Activated naive CD8-positive, alpha-beta T cell treated with anti-CD3 and anti-CD28 coated beads for 36 hours (primary cell): Measurements from ENCODE around the gene ACO2. TPM values are rescaled to one million over a fixed set of nuclear protein-coding genes. Genes with fewer than 3 reads are reported as not detected.
"Not testable (repeated sequence)": the region's sequence is repeated elsewhere in the genome, so short reads cannot be mapped to it uniquely, and the experiment has no call there.

ENCODE experiments used
- DNase-seq: peaks from one replicate; pipeline ENCODE4 v3.0.0; 2021
- H3K27ac Mint-ChIP-seq: one replicate; pipeline ENCODE4 v1.8.0; 2022; ENCODE audit warnings: mild to moderate bottlenecking, moderate library complexity, mixed read lengths
- H3K27me3 Mint-ChIP-seq: one replicate; pipeline ENCODE4 v1.8.0; 2022; ENCODE audit warnings: mild to moderate bottlenecking, mixed read lengths
- H3K36me3 Mint-ChIP-seq: one replicate; pipeline ENCODE4 v1.8.0; 2021; ENCODE audit warnings: mild to moderate bottlenecking, mixed read lengths
- H3K4me1 Mint-ChIP-seq: one replicate; pipeline ENCODE4 v1.8.0; 2021; ENCODE audit warnings: mixed read lengths
- H3K4me3 Mint-ChIP-seq: one replicate; pipeline ENCODE4 v1.8.0; 2022; ENCODE audit warnings: mild to moderate bottlenecking, moderate library complexity, mixed read lengths
- H3K9me3 Mint-ChIP-seq: one replicate; pipeline ENCODE4 v1.8.0; 2022; ENCODE audit warnings: mixed read lengths
- total RNA-seq, 2 experiments: library from RNA; stranded (reverse); gene quantifications; one replicate each; pipeline ENCODE4 v1.2.3, GENCODE V29; 2021

ACO2 gene
- total RNA-seq, 2 experiments from 2014 or later, result 107 to 109 TPM

DNA sequence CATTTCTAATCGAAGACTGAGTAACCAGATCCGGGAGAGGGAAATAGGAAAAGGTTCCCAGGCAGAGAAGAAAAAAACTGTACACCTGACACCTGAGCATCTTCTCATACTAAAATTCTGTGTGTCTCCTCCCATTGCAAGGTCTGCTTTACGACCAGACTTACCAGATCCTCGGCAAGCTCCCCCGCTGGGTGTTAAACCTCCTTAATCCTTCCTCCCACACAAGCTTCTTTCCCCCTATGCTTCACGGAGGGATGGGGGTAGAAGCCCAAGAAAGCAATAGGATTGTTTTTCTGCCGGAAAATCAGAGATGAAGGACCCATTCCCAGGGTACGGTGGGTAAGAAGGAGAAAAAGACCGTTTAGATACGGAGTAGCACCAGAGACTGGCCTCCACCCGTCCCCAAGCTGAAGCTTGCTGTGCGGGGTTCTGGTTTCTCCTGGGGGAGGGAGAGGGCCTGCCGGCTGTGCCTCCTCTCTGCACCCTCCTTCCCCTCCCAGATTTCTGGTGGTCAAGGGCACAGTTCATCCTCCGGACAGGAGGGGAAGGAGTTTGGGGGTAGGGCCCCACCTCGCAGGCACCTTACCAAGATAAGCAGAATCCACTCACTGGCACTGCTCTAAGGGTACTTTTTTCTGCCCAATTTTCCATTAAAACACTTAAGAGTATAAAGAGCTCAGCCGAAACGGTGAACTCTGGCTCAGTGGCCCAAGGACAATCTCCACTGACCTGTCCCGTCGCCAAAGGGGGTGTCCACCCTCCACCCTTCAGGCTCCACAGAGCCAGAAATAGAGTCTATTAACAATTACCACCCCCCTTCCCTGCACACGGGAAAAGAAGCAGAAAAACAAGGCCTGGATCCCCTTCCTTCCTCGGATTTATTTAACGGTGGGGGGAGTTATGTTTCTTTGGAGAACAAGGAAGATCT lies 23.5 kb upstream of the ACO2 start:
- DNase-seq, result peak; percentile 33
- peaks cover 3% of the 10 kb centered on the region for H3K27me3 Mint-ChIP-seq
- peaks cover 18% of the 10 kb centered on the region for H3K4me1 Mint-ChIP-seq
- peak overlapping the region; percentile 97 for H3K4me3 Mint-ChIP-seq
- H3K9me3 Mint-ChIP-seq, result no peaks in the 10 kb centered on the region
- H3K27ac Mint-ChIP-seq, result peak overlapping the region; percentile 97
- H3K36me3 Mint-ChIP-seq, result peaks cover 15% of the 10 kb centered on the region

GRCh38 chr22:41446057-41446501 lies 22.8 kb upstream of the ACO2 start:
- no peak for DNase-seq
- Mint-ChIP-seq H3K27ac (peak overlapping the region; percentile 97), H3K4me3 (peak overlapping the region; percentile 97)

DNA sequence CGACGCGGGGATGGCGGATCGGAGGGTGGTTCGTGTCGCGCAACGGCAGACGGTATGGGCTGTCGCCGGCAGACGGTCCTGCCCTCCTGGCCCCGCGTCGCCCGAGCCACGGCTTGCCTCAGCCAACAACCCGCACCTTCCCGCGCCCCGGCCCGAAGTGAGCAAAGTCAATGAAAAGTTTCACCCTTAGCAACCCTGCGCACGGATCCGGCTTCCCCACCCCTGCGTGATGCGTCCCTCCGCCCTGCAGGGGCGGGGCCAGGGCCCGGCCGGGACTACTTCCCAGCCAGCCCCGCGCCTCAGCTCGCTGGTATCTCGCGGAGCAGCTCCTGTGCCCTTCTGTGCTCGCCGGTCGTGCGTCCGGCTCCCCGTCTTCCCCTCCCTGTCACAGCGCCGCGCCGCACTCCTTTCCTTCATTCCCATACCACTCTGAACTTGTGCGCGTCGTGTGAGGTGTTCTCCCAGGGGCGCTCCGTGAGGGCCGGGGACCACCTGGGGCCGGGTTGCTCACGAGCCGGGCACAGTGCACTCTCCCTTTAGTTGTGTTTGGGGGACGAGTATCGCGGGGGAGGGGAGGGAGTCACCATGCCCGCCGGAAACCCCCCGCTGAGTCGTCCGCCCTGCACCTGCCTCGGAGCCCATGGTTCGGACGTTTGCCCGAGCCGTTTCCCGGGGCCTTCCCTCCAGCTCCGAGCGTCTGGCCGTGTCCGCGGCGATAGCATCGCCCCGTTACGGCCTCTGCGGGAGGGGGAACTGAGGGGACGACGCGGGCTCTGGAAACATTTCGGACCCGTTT lies 22.1 kb upstream of the ACO2 start, which contains the start of gene TOB2:
Gene TOB2, minus strand, starts transcription at position 163 of the 796 bp plus-strand sequence. CDS start 9,456 bp downstream, outside the sequence.
- peak within 1 kb of the TSS; percentile 97 for H3K4me3 Mint-ChIP-seq
- peak within 1 kb of the TSS; percentile 97 for H3K27ac Mint-ChIP-seq

More at GRCh38 chr22:41446057-41446501, 22.8 kb upstream of the ACO2 start:
- H3K36me3 Mint-ChIP-seq, result peaks cover 15% of the 10 kb centered on the region
- peaks cover 3% of the 10 kb centered on the region for H3K27me3 Mint-ChIP-seq
- no peaks in the 10 kb centered on the region for H3K9me3 Mint-ChIP-seq
- H3K4me1 Mint-ChIP-seq, result peaks cover 18% of the 10 kb centered on the region

GRCh38 chr22:41447435-41448188 lies 21.3 kb upstream of the ACO2 start:
- Mint-ChIP-seq H3K27ac (peak overlapping the region; percentile 97), H3K4me1 (peaks cover 14% of the 10 kb centered on the region), H3K27me3 (peaks cover 3% of the 10 kb centered on the region), H3K36me3 (peaks cover 15% of the 10 kb centered on the region), H3K4me3 (peak overlapping the region; percentile 97), H3K9me3 (no peaks in the 10 kb centered on the region)
- peak; percentile 69 for DNase-seq

More for the DNA sequence above, 22.1 kb upstream of the ACO2 start, which contains the start of gene TOB2:
- peak; percentile 97 for DNase-seq
- Mint-ChIP-seq H3K9me3 (no peaks in the 10 kb centered on the region), H3K36me3 (peaks cover 15% of the 10 kb centered on the region), H3K27me3 (peaks cover 3% of the 10 kb centered on the region), H3K4me1 (peaks cover 17% of the 10 kb centered on the region)

- peaks cover 14% of the 10 kb centered on the region for H3K4me1 Mint-ChIP-seq
- H3K9me3 Mint-ChIP-seq, result no peaks in the 10 kb centered on the region
- peak overlapping the region; percentile 97 for H3K4me3 Mint-ChIP-seq
- H3K27ac Mint-ChIP-seq, result peak overlapping the region; percentile 97
- peaks cover 11% of the 10 kb centered on the region for H3K36me3 Mint-ChIP-seq
- peaks cover 3% of the 10 kb centered on the region for H3K27me3 Mint-ChIP-seq
- DNase-seq, result peak; percentile 90
These were observed 20.6 kb upstream of the ACO2 start for GRCh38 chr22:41448189-41448808.

DNA sequence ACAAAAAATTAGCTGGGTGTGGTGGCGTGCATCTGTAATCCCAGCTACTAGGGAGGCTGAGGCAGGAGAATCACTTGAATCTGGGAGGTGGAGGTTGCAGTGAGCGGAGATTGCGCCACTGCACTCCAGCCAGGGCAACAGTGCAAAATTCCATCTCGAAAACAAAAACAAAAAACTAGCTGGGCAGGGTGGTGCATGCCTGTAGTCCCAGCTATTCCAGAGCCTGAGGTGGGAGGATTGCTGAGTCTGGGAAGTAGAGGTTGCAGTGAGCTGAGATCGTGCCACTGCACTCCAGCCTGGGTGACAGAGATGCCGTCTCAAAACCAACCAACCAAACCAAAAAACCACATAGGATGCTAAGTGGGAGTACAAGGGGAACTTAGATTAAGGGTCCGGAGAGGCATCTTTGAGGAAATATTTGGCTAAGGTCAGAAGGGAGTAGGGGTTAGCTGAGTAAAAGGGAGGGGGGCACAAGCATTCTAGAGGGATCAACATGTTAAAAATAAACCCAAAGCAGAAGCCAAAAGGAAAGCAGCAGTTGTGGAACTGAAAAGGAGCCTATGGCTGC lies 10.7 kb upstream of the ACO2 start:
- peak overlapping the region; percentile 54 for H3K27ac Mint-ChIP-seq

DNA sequence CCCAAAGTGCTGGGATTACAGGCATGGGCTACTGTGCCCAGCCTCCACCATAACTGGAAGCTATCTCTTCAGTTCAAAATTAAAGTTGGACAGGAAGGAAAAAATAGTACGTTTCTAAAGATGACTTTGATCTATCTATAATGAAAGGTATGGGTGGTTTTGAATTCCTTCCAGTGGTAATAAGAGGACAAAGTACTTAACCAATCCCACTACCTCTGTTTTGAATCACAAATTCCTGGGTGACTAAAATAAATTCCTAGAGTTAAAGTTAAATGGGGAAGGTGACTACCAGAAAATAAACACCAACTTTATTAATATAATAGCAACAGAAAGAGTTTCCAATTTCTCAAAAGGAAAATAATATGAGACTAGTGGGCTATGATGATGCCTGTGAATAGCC lies 9.5 kb upstream of the ACO2 start:
- H3K4me1 Mint-ChIP-seq, result peaks cover 13% of the 10 kb centered on the region
- H3K36me3 Mint-ChIP-seq, result peaks cover 31% of the 10 kb centered on the region
- H3K27me3 Mint-ChIP-seq, result no peaks in the 10 kb centered on the region
- H3K4me3 Mint-ChIP-seq, result no peak overlapping the region
- DNase-seq, result no peak
- peak overlapping the region; percentile 16 for H3K27ac Mint-ChIP-seq
- H3K9me3 Mint-ChIP-seq, result no peaks in the 10 kb centered on the region

More for the DNA sequence above, 10.7 kb upstream of the ACO2 start:
- H3K27me3 Mint-ChIP-seq, result no peaks in the 10 kb centered on the region
- no peak overlapping the region for H3K4me3 Mint-ChIP-seq
- peaks cover 10% of the 10 kb centered on the region for H3K4me1 Mint-ChIP-seq
- no peaks in the 10 kb centered on the region for H3K9me3 Mint-ChIP-seq
- no peak for DNase-seq
- peaks cover 25% of the 10 kb centered on the region for H3K36me3 Mint-ChIP-seq

GRCh38 chr22:41460071-41460470 lies 8.8 kb upstream of the ACO2 start:
- H3K27me3 Mint-ChIP-seq, H3K27ac Mint-ChIP-seq, H3K4me3 Mint-ChIP-seq, DNase-seq, H3K9me3 Mint-ChIP-seq: not testable (repeated sequence)
- H3K4me1 Mint-ChIP-seq, result peaks cover 18% of the 10 kb centered on the region
- H3K36me3 Mint-ChIP-seq, result peaks cover 34% of the 10 kb centered on the region

GRCh38 chr22:41461901-41462300 lies 7.0 kb upstream of the ACO2 start:
- peak overlapping the region; percentile 3 for H3K27ac Mint-ChIP-seq
- no peaks in the 10 kb centered on the region for H3K27me3 Mint-ChIP-seq
- no peaks in the 10 kb centered on the region for H3K9me3 Mint-ChIP-seq
- DNase-seq, result no peak
- H3K4me1 Mint-ChIP-seq, result peaks cover 24% of the 10 kb centered on the region
- H3K4me3 Mint-ChIP-seq, result no peak overlapping the region
- peaks cover 34% of the 10 kb centered on the region for H3K36me3 Mint-ChIP-seq

GRCh38 chr22:41469218-41469851 lies 418 bp downstream of the ACO2 start:
- no peaks in the 10 kb centered on the region for H3K27me3 Mint-ChIP-seq
- peak overlapping the region; percentile 98 for H3K27ac Mint-ChIP-seq
- no peak for DNase-seq
- H3K4me3 Mint-ChIP-seq, result peak overlapping the region; percentile 98
- H3K4me1 Mint-ChIP-seq, result peaks cover 53% of the 10 kb centered on the region
- no peaks in the 10 kb centered on the region for H3K9me3 Mint-ChIP-seq
- peaks cover 22% of the 10 kb centered on the region for H3K36me3 Mint-ChIP-seq

GRCh38 chr22:41470886-41471285 lies 2.0 kb downstream of the ACO2 start:
- H3K27me3 Mint-ChIP-seq, result no peaks in the 10 kb centered on the region
- H3K36me3 Mint-ChIP-seq, result peaks cover 19% of the 10 kb centered on the region
- peak overlapping the region; percentile 98 for H3K4me3 Mint-ChIP-seq
- H3K9me3 Mint-ChIP-seq, result no peaks in the 10 kb centered on the region
- DNase-seq, result no peak
- peaks cover 47% of the 10 kb centered on the region for H3K4me1 Mint-ChIP-seq
- H3K27ac Mint-ChIP-seq, result peak overlapping the region; percentile 26

DNA sequence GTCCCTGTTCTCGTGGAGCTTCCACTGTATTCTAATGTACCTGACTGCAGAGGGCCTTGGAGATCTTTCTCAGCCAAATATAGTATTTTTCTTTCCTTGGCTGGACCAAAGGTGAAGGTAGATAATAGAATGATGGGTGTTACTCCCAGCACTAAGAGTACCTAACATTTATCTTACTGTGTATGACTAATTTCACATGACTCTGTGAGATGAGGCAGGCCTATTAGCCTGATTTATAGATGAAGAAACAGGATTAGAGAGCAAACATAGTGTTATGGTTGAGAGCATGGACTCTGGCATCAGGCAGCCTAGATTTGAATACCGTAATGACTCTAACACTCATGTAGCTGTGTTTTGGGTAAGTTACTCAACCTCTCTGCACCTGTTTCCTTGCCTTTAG lies 2.7 kb downstream of the ACO2 start:
- no peak for DNase-seq
- Mint-ChIP-seq H3K27me3 (no peaks in the 10 kb centered on the region), H3K4me1 (peaks cover 44% of the 10 kb centered on the region), H3K9me3 (no peaks in the 10 kb centered on the region), H3K4me3 (no peak overlapping the region), H3K27ac (no peak overlapping the region), H3K36me3 (peaks cover 18% of the 10 kb centered on the region)

GRCh38 chr22:41474872-41475451 lies 6.0 kb downstream of the ACO2 start:
- DNase-seq, result no peak
- peaks cover 44% of the 10 kb centered on the region for H3K4me1 Mint-ChIP-seq
- no peak overlapping the region for H3K27ac Mint-ChIP-seq
- H3K9me3 Mint-ChIP-seq, result no peaks in the 10 kb centered on the region
- peaks cover 3% of the 10 kb centered on the region for H3K36me3 Mint-ChIP-seq
- H3K27me3 Mint-ChIP-seq, result no peaks in the 10 kb centered on the region
- no peak overlapping the region for H3K4me3 Mint-ChIP-seq
